Pericardium fibroblast (primary cell): ENCODE data around the gene HERC4. TPM values are rescaled to one million over a fixed set of nuclear protein-coding genes. Genes with fewer than 3 reads are reported as not detected.

Experiments used
- total RNA-seq: library from RNA; depleted of rRNA; stranded (reverse); fragments of >200 nt; gene quantifications from 2 replicates; pipeline ENCODE4 v1.2.3, GENCODE V29; 2015

HERC4 gene
- 26.1 and 29.9 TPM in 2 replicates for total RNA-seq

DNA sequence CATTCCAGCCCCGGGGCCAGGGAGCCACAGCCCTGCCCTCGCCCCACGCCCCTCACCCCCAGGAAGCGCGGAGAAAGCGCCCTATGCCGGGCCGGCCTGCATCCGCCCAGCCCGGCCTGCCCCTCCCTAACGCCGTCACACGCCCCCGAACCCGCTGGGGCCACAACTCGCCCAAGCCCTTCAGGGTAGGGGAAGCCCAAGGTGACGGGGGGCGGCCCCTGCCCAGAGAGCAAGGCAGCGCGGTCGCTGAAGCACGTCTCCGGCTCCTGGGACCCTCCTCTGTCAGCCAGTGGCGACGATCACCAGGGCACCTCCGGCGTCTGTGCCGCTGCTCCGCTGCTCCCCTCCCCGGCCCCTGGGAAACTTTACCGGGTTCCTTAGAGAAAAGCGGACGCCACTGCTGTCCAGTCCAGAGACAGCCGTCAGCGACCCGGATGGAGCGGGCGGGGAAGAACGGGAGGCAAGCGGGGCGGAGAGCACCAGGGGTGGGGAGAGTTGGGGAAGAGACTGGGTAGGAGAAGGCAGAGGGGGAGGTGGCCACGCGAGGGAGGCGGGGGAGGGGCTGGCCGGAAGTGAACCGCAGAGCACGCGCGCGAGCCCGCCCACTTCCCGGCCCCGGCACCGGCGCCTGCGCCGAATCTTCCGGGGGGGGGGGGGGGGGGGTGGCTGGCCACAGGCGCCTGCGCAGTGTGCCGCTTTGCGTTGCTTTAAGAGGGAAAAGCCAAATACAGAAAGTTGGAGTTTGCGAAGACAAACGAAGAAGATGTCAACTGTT, at the start of gene HERC4:
HERC4 (minus strand) TSS at position 509 of the 775 bp plus-strand sequence. CDS start 2,175 bp downstream, outside the sequence.

DNA sequence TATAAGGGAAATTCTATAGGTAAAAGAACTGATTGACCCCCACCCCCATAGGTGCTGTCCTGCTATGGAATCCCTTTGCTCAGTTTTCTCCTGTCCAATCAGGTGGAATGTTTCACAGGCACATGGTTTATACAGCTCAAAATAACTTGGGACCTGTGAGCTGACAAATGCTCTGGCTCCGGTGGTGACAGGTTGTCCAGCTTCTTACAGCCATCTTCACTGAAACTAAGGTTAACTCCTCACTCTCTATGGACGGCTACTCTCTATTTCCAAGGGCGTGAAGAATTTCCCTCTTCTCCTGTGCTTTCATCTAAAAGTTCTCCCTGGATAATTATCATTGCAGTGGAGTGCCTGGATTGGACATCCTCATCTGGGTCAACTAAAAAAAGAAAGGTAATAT, 34.2 kb upstream of the HERC4 start, which contains the start of gene MYPN:
MYPN (plus strand) TSS at position 158 of the 400 bp plus-strand sequence. CDS start 11,951 bp downstream, outside the sequence.

GRCh38 chr10:67884313-67884841, 190.7 kb downstream of the HERC4 start, which contains the start of gene SIRT1:
Gene SIRT1, plus strand, starts transcription at chr10:67884656. Its CDS starts 66 bp downstream, at chr10:67884722.

Other genes starting within 250 kb of the HERC4 start
- 9.9 and 12.8 TPM in 2 replicates for gene DNAJC12, start 237.1 kb downstream of the HERC4 start, total RNA-seq
- gene SIRT1, start 190.6 kb downstream of the HERC4 start, total RNA-seq: 7.9 and 10.6 TPM in 2 replicates
- gene MYPN, start 34.2 kb upstream of the HERC4 start, total RNA-seq: 0.34 TPM in 1 of 2 replicates, not detected in the other
- not detected in 2 replicates for gene ATOH7, start 156.8 kb upstream of the HERC4 start, total RNA-seq